ENCODE data around the gene TTLL3. TPM values are rescaled to one million over a fixed set of nuclear protein-coding genes. Genes with fewer than 3 reads are reported as not detected.
"Not testable (repeated sequence)": the region's sequence is repeated elsewhere in the genome, so short reads cannot be mapped to it uniquely, and the experiment has no call there.

The TTLL3 gene
- total RNA-seq, 1 experiment from 2014 or later = 19.5 TPM

GRCh38 chr3:9866639-9867038 is 56.6 kb downstream of the TTLL3 start:
- intact Hi-C loops (cut with micrococcal nuclease; ENCODE audit: unreplicated experiment) = no loop called here
- Mint-ChIP-seq H3K27me3 (ENCODE audit: unreplicated experiment) (no peaks in the 10 kb centered on the region), H3K4me3 (ENCODE audit: low read depth, unreplicated experiment) (no peak overlapping the region), H3K36me3 (ENCODE audit: insufficient read depth, unreplicated experiment) (no peaks in the 10 kb centered on the region), H3K27ac (ENCODE audit: unreplicated experiment) (no peak overlapping the region), H3K4me1 (ENCODE audit: low read depth, unreplicated experiment) (no peaks in the 10 kb centered on the region), H3K9me3 (ENCODE audit: low read depth, unreplicated experiment) (no peaks in the 10 kb centered on the region)
- TF ChIP-seq, protein P1, sequence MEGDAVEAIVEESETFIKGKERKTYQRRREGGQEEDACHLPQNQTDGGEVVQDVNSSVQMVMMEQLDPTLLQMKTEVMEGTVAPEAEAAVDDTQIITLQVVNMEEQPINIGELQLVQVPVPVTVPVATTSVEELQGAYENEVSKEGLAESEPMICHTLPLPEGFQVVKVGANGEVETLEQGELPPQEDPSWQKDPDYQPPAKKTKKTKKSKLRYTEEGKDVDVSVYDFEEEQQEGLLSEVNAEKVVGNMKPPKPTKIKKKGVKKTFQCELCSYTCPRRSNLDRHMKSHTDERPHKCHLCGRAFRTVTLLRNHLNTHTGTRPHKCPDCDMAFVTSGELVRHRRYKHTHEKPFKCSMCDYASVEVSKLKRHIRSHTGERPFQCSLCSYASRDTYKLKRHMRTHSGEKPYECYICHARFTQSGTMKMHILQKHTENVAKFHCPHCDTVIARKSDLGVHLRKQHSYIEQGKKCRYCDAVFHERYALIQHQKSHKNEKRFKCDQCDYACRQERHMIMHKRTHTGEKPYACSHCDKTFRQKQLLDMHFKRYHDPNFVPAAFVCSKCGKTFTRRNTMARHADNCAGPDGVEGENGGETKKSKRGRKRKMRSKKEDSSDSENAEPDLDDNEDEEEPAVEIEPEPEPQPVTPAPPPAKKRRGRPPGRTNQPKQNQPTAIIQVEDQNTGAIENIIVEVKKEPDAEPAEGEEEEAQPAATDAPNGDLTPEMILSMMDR (IDR thresholded peaks at IDR 0.05; ENCODE audit: unreplicated experiment) = no peak
- BruUV-seq (replicated peaks) = no TSS peak
- DNase-seq = no peak
- CTCF ChIA-PET = no interaction called here

DNA sequence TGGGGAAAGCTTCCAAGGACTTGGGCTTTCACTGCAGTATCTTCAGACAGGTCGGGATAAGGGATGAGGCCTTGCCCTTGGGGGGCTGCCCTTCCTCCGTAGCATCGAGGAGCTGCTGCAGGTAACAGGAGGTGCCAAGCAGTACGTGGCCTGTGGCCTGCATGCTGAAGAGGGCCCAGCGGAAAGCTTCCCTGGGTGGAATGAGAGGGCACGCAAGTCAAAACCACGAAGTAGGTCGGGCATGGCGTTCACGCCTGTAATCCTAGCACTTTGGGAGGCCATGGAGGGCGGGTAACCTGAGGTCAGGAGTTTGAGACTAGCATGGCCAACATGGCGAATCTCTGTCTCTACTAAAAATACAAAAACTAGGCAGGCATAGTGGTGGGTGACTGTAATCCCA is 57.0 kb downstream of the TTLL3 start:
- H3K4me3 Mint-ChIP-seq (ENCODE audit: low read depth, unreplicated experiment) = no peak overlapping the region
- intact Hi-C loops (cut with micrococcal nuclease; ENCODE audit: unreplicated experiment) = no loop called here
- H3K36me3 Mint-ChIP-seq (ENCODE audit: insufficient read depth, unreplicated experiment) = no peaks in the 10 kb centered on the region
- no peaks in the 10 kb centered on the region for H3K9me3 Mint-ChIP-seq (ENCODE audit: low read depth, unreplicated experiment)
- CTCF ChIA-PET = no interaction called here
- TF ChIP-seq, protein P1 (IDR thresholded peaks at IDR 0.05; ENCODE audit: unreplicated experiment) = no peak
- no peak for DNase-seq
- no peak overlapping the region for H3K27ac Mint-ChIP-seq (ENCODE audit: unreplicated experiment)
- no peaks in the 10 kb centered on the region for H3K4me1 Mint-ChIP-seq (ENCODE audit: low read depth, unreplicated experiment)
- no peaks in the 10 kb centered on the region for H3K27me3 Mint-ChIP-seq (ENCODE audit: unreplicated experiment)
- no TSS peak for BruUV-seq (replicated peaks)

GRCh38 chr3:9869955-9870354 is 59.9 kb downstream of the TTLL3 start:
- CTCF ChIA-PET = no interaction called here
- H3K27ac Mint-ChIP-seq (ENCODE audit: unreplicated experiment) = no peak overlapping the region
- TF ChIP-seq, protein P1 (IDR thresholded peaks at IDR 0.05; ENCODE audit: unreplicated experiment) = no peak
- no peaks in the 10 kb centered on the region for H3K36me3 Mint-ChIP-seq (ENCODE audit: insufficient read depth, unreplicated experiment)
- no peak overlapping the region for H3K4me3 Mint-ChIP-seq (ENCODE audit: low read depth, unreplicated experiment)
- no peaks in the 10 kb centered on the region for H3K27me3 Mint-ChIP-seq (ENCODE audit: unreplicated experiment)
- BruUV-seq (replicated peaks) = no TSS peak
- no peak for DNase-seq
- no peaks in the 10 kb centered on the region for H3K4me1 Mint-ChIP-seq (ENCODE audit: low read depth, unreplicated experiment)
- intact Hi-C loops (cut with micrococcal nuclease; ENCODE audit: unreplicated experiment) = no loop called here
- no peaks in the 10 kb centered on the region for H3K9me3 Mint-ChIP-seq (ENCODE audit: low read depth, unreplicated experiment)

DNA sequence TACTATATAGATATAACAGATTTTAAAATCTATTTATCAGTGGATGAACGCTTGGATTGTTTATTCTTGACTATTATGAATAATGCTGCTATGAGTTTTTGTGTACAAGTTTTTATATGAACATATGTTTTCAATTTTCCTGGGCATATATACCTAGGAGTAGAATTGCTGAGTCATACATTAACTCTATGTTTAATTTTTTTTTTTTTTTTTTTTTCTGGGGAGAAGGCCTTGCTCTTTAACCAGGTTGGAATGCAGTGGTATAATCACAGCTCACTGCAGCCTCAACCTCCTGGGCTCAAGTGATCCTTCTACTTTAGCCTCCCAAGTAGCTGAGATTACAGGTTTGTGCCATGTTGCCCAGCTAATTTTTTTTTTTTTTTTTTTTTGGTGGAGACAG is 60.9 kb downstream of the TTLL3 start:
- H3K36me3 Mint-ChIP-seq (ENCODE audit: insufficient read depth, unreplicated experiment) = no peaks in the 10 kb centered on the region
- TF ChIP-seq, protein P1 (IDR thresholded peaks at IDR 0.05; ENCODE audit: unreplicated experiment) = no peak
- no peak overlapping the region for H3K27ac Mint-ChIP-seq (ENCODE audit: unreplicated experiment)
- no peak for DNase-seq
- H3K4me3 Mint-ChIP-seq (ENCODE audit: low read depth, unreplicated experiment) = no peak overlapping the region
- no peaks in the 10 kb centered on the region for H3K9me3 Mint-ChIP-seq (ENCODE audit: low read depth, unreplicated experiment)
- BruUV-seq (replicated peaks) = no TSS peak
- CTCF ChIA-PET = interaction anchor here (0.7 kb wide), 1 partner anchor 863 kb away, joined by 3 read pairs; no protein-coding TSS in a partner anchor
- H3K27me3 Mint-ChIP-seq (ENCODE audit: unreplicated experiment) = no peaks in the 10 kb centered on the region
- intact Hi-C loops (cut with micrococcal nuclease; ENCODE audit: unreplicated experiment) = no loop called here
- H3K4me1 Mint-ChIP-seq (ENCODE audit: low read depth, unreplicated experiment) = no peaks in the 10 kb centered on the region

DNA sequence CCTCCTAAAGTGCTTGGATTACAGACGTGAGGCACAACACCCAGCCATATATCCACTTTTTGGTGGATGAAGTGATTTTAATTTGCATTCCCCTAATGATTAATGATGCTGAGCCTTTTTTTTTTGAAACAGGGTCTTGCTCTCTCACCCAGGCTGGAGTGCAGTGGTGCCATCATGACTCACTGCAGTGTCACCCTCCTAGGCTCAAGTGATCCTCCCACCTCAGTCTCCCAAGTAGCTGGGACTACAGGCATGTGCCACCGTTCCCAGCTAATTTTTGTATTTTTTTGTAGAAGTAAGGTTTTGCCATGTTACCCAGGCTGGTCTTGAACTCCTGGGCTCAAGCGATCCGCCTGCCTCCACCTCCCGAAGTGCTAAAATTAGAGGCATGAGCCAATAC is 62.0 kb downstream of the TTLL3 start:
- intact Hi-C loops (cut with micrococcal nuclease; ENCODE audit: unreplicated experiment); H3K27ac Mint-ChIP-seq (ENCODE audit: unreplicated experiment); DNase-seq; H3K36me3 Mint-ChIP-seq (ENCODE audit: insufficient read depth, unreplicated experiment); H3K4me1 Mint-ChIP-seq (ENCODE audit: low read depth, unreplicated experiment); BruUV-seq (replicated peaks); H3K4me3 Mint-ChIP-seq (ENCODE audit: low read depth, unreplicated experiment); H3K27me3 Mint-ChIP-seq (ENCODE audit: unreplicated experiment); H3K9me3 Mint-ChIP-seq (ENCODE audit: low read depth, unreplicated experiment); CTCF ChIA-PET: not testable (repeated sequence)
